ENCODE data around the gene HPCAL4. TPM values are rescaled to one million over a fixed set of nuclear protein-coding genes. Genes with fewer than 3 reads are reported as not detected.

Gene HPCAL4
- polyA plus RNA-seq, 1 experiment, result not detected

GRCh38 chr1:39649636-39650185 lies 41.5 kb downstream of the HPCAL4 start:
- TF ChIP-seq CTCF (IDR thresholded peaks at IDR 0.05; ENCODE audit: low read depth, low read length), result no peak
- Histone ChIP-seq H3K4me3 (ENCODE audit: low read depth, low read length) (no peak overlapping the region), H3K9me3 (ENCODE audit: control insufficient read depth, insufficient read depth, low read length) (no peaks in the 10 kb centered on the region; the same call in 1 of the 2 replicates), H3K27me3 (ENCODE audit: control insufficient read depth, insufficient read depth, low read length) (peaks cover 23% of the 10 kb centered on the region), H3K27ac (ENCODE audit: low read depth, low read length) (no peak overlapping the region)
- DNase-seq (ENCODE audit: low read depth, low spot score), result no peak
- POLR2A ChIA-PET, result no interaction called here
- CTCF ChIA-PET, result interaction anchor here (3.9 to 5.5 kb wide), 2 partner anchors 7 to 43 kb away, joined by 34 to 71 read pairs; no protein-coding TSS in a partner anchor

GRCh38 chr1:39648496-39648895 lies 42.7 kb downstream of the HPCAL4 start:
- POLR2A ChIA-PET, result no interaction called here
- peaks cover 15% of the 10 kb centered on the region for H3K27me3 ChIP-seq (ENCODE audit: control insufficient read depth, insufficient read depth, low read length)
- CTCF ChIA-PET, result interaction anchor here (0.9 to 5.5 kb wide), 4 partner anchors 9 to 41 kb away, joined by 3 to 71 read pairs (median 18); no protein-coding TSS in a partner anchor
- no peak overlapping the region for H3K4me3 ChIP-seq (ENCODE audit: low read depth, low read length)
- TF ChIP-seq CTCF (IDR thresholded peaks at IDR 0.05; ENCODE audit: low read depth, low read length), result no peak
- DNase-seq (ENCODE audit: low read depth, low spot score), result no peak
- no peak overlapping the region for H3K27ac ChIP-seq (ENCODE audit: low read depth, low read length)
- H3K9me3 ChIP-seq (ENCODE audit: control insufficient read depth, insufficient read depth, low read length), result no peaks in the 10 kb centered on the region; the same call in 1 of the 2 replicates

DNA sequence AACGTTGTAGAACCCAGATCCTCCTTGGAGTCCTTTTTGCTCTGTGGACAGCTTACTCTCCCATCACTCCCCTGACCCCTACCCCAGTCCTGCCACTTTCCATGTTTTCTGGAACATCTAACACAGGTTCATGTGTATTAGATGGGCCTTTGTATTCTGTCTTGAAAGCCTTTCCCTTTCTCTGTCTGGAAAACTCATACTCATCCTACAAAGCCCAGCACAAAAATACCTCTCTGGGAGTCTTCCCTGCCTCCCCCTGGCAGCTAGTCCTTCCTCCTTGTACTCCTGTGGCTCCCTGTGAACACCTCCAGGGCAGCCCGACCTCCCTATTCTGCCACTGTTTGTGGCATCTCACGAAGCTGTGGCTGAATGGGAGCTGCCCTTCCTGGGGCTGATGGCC lies 44.0 kb downstream of the HPCAL4 start:
- ChIA-PET CTCF (interaction anchor here (0.7 to 5.5 kb wide), 6 partner anchors 10 to 40 kb away, joined by 3 to 71 read pairs (median 6); partner anchors contain the start of gene NT5C1A), POLR2A (no interaction called here)
- H3K4me3 ChIP-seq (ENCODE audit: low read depth, low read length), result no peak overlapping the region
- H3K9me3 ChIP-seq (ENCODE audit: control insufficient read depth, insufficient read depth, low read length), result no peaks in the 10 kb centered on the region; the same call in 1 of the 2 replicates
- H3K27ac ChIP-seq (ENCODE audit: low read depth, low read length), result no peak overlapping the region
- H3K27me3 ChIP-seq (ENCODE audit: control insufficient read depth, insufficient read depth, low read length), result peaks cover 15% of the 10 kb centered on the region
- TF ChIP-seq CTCF (IDR thresholded peaks at IDR 0.05; ENCODE audit: low read depth, low read length), result no peak
- no peak for DNase-seq (ENCODE audit: low read depth, low spot score)

- H3K4me3 ChIP-seq (ENCODE audit: low read depth, low read length), result no peak overlapping the region
- peak; percentile 48 for DNase-seq (ENCODE audit: low read depth, low spot score)
- ChIA-PET CTCF (interaction anchor here (0.7 to 5.5 kb wide), 6 partner anchors 9 to 39 kb away, joined by 3 to 71 read pairs (median 6); partner anchors contain the start of gene NT5C1A), POLR2A (no interaction called here)
- peaks cover 12% of the 10 kb centered on the region for H3K27me3 ChIP-seq (ENCODE audit: control insufficient read depth, insufficient read depth, low read length)
- no peaks in the 10 kb centered on the region; the same call in 1 of the 2 replicates for H3K9me3 ChIP-seq (ENCODE audit: control insufficient read depth, insufficient read depth, low read length)
- H3K27ac ChIP-seq (ENCODE audit: low read depth, low read length), result peak overlapping the region; percentile 73
- TF ChIP-seq CTCF (IDR thresholded peaks at IDR 0.05; ENCODE audit: low read depth, low read length), result no peak
These were observed 44.8 kb downstream of the HPCAL4 start for GRCh38 chr1:39646232-39647081.

All from AG04450 (cell line).